Ammon's horn (tissue), 1 donor: ENCODE data around the gene WDR45B.
"Not testable (repeated sequence)": the region's sequence is repeated elsewhere in the genome, so short reads cannot be mapped to it uniquely, and the experiment has no call there.

Experiments
- DNase-seq: peaks from one replicate; pipeline ENCODE4 v3.0.0-alpha.2; 2016; ENCODE audit warnings: low spot score

Gene WDR45B

GRCh38 chr17:82657926-82658325, 9.7 kb upstream of the WDR45B start:
- DNase-seq, result no peak

GRCh38 chr17:82656266-82656665, 8.0 kb upstream of the WDR45B start:
- DNase-seq, result no peak

GRCh38 chr17:82655523-82655922, 7.3 kb upstream of the WDR45B start:
- no peak for DNase-seq

GRCh38 chr17:82655038-82655479, 6.8 kb upstream of the WDR45B start:
- DNase-seq, result no peak

GRCh38 chr17:82654611-82655010, 6.4 kb upstream of the WDR45B start:
- not testable (repeated sequence) for DNase-seq

GRCh38 chr17:82653651-82654528, 5.6 kb upstream of the WDR45B start:
- DNase-seq, result no peak

GRCh38 chr17:82650723-82651122, 2.5 kb upstream of the WDR45B start:
- DNase-seq, result no peak

GRCh38 chr17:82649501-82650261, 1.4 kb upstream of the WDR45B start:
- no peak for DNase-seq

GRCh38 chr17:82648742-82649331, 593 bp upstream of the WDR45B start:
- peak; percentile 65 for DNase-seq

GRCh38 chr17:82647593-82648164, 565 bp downstream of the WDR45B start:
- DNase-seq, result no peak

- DNase-seq, result no peak
Observed at GRCh38 chr17:82645516-82645915, 2.7 kb downstream of the WDR45B start.

- no peak for DNase-seq
Observed at GRCh38 chr17:82644148-82644547, 4.1 kb downstream of the WDR45B start.

- no peak for DNase-seq
Observed at GRCh38 chr17:82642022-82642421, 6.2 kb downstream of the WDR45B start.

- DNase-seq, result no peak
Observed at GRCh38 chr17:82640036-82640435, 8.2 kb downstream of the WDR45B start.

GRCh38 chr17:82639628-82640027, 8.6 kb downstream of the WDR45B start:
- DNase-seq, result no peak

- no peak for DNase-seq
Observed at GRCh38 chr17:82638183-82638773, 10.0 kb downstream of the WDR45B start.

GRCh38 chr17:82636626-82637598, 11.3 kb downstream of the WDR45B start:
- DNase-seq, result no peak

- DNase-seq, result no peak
Observed at GRCh38 chr17:82633343-82633742, 14.9 kb downstream of the WDR45B start.

- DNase-seq, result no peak
Observed at GRCh38 chr17:82632451-82632850, 15.8 kb downstream of the WDR45B start.

GRCh38 chr17:82631544-82631943, 16.7 kb downstream of the WDR45B start:
- no peak for DNase-seq

- no peak for DNase-seq
Observed at GRCh38 chr17:82630212-82630611, 18.0 kb downstream of the WDR45B start.
